Measurements from ENCODE around the gene IQCE.

The IQCE gene

GRCh38 chr7:2638224-2638991, 79.6 kb downstream of the IQCE start:
- TF ChIP-seq FOXK2 (IDR thresholded peaks at IDR 0.05) (no peak), NFRKB (IDR thresholded peaks at IDR 0.05) (no peak), L3MBTL2 (conservative IDR thresholded peaks at IDR 0.05) (no peak), TARDBP (IDR thresholded peaks at IDR 0.05) (no peak), BHLHE40 (IDR thresholded peaks at IDR 0.05; ENCODE audit: borderline replicate concordance) (no peak), SP1 (IDR thresholded peaks at IDR 0.05) (no peak), LEF1 (IDR thresholded peaks at IDR 0.05; ENCODE audit: borderline replicate concordance) (no peak), PKNOX1 (IDR thresholded peaks at IDR 0.05) (no peak), SUZ12 (IDR thresholded peaks at IDR 0.05) (no peak), ARNT (IDR thresholded peaks at IDR 0.05) (no peak), ELF4 (IDR thresholded peaks at IDR 0.05) (no peak), FOXM1 (IDR thresholded peaks at IDR 0.05; ENCODE audit: borderline replicate concordance) (no peak), CTBP1 (IDR thresholded peaks at IDR 0.05; ENCODE audit: borderline replicate concordance) (no peak), ZNF384 (IDR thresholded peaks at IDR 0.05) (no peak), FOXA1 (IDR thresholded peaks at IDR 0.05) (no peak)
- POLR2A ChIA-PET = no interaction called here
- CTCF ChIA-PET = no interaction called here
- no peak for DNase-seq (ENCODE audit: extremely low spot score)

GRCh38 chr7:2639181-2639681, 80.5 kb downstream of the IQCE start:
- ChIA-PET POLR2A (no interaction called here), CTCF (no interaction called here)
- TF ChIP-seq HDGF (IDR thresholded peaks at IDR 0.05; ENCODE audit: borderline replicate concordance) (no peak), ARNT (IDR thresholded peaks at IDR 0.05) (no peak), SUZ12 (IDR thresholded peaks at IDR 0.05) (no peak), FOXM1 (IDR thresholded peaks at IDR 0.05; ENCODE audit: borderline replicate concordance) (no peak), ELF4 (IDR thresholded peaks at IDR 0.05) (no peak), TARDBP (IDR thresholded peaks at IDR 0.05) (no peak), PKNOX1 (IDR thresholded peaks at IDR 0.05) (no peak), CTBP1 (IDR thresholded peaks at IDR 0.05; ENCODE audit: borderline replicate concordance) (no peak), LEF1 (IDR thresholded peaks at IDR 0.05; ENCODE audit: borderline replicate concordance) (no peak), NFRKB (IDR thresholded peaks at IDR 0.05) (no peak), L3MBTL2 (conservative IDR thresholded peaks at IDR 0.05) (no peak), SP1 (IDR thresholded peaks at IDR 0.05) (no peak)
- no peak for DNase-seq (ENCODE audit: extremely low spot score)

GRCh38 chr7:2639695-2640481, 81.1 kb downstream of the IQCE start:
- CTCF ChIA-PET = no interaction called here
- DNase-seq (ENCODE audit: extremely low spot score) = no peak
- POLR2A ChIA-PET = no interaction called here
- no peak for TF ChIP-seq L3MBTL2 (conservative IDR thresholded peaks at IDR 0.05)
- no peak for TF ChIP-seq ELF4 (IDR thresholded peaks at IDR 0.05)
- no peak for TF ChIP-seq SUZ12 (IDR thresholded peaks at IDR 0.05)
- TF ChIP-seq FOXK2 (IDR thresholded peaks at IDR 0.05) = no peak
- no peak for TF ChIP-seq PKNOX1 (IDR thresholded peaks at IDR 0.05)
- no peak for TF ChIP-seq LEF1 (IDR thresholded peaks at IDR 0.05; ENCODE audit: borderline replicate concordance)
- TF ChIP-seq CTBP1 (IDR thresholded peaks at IDR 0.05; ENCODE audit: borderline replicate concordance) = no peak
- no peak for TF ChIP-seq TARDBP (IDR thresholded peaks at IDR 0.05)
- no peak for TF ChIP-seq FOXM1 (IDR thresholded peaks at IDR 0.05; ENCODE audit: borderline replicate concordance)
- TF ChIP-seq ZNF384 (IDR thresholded peaks at IDR 0.05) = no peak
- TF ChIP-seq HDGF (IDR thresholded peaks at IDR 0.05; ENCODE audit: borderline replicate concordance) = no peak

GRCh38 chr7:2640482-2640830, 81.7 kb downstream of the IQCE start:
- no peak for TF ChIP-seq CTBP1 (IDR thresholded peaks at IDR 0.05; ENCODE audit: borderline replicate concordance)
- no peak for TF ChIP-seq PKNOX1 (IDR thresholded peaks at IDR 0.05)
- TF ChIP-seq SP1 (IDR thresholded peaks at IDR 0.05) = no peak
- TF ChIP-seq FOXM1 (IDR thresholded peaks at IDR 0.05; ENCODE audit: borderline replicate concordance) = no peak
- TF ChIP-seq NFRKB (IDR thresholded peaks at IDR 0.05) = no peak
- no peak for TF ChIP-seq ZNF384 (IDR thresholded peaks at IDR 0.05)
- no peak for TF ChIP-seq BHLHE40 (IDR thresholded peaks at IDR 0.05; ENCODE audit: borderline replicate concordance)
- TF ChIP-seq FOXK2 (IDR thresholded peaks at IDR 0.05) = no peak
- no peak for TF ChIP-seq LEF1 (IDR thresholded peaks at IDR 0.05; ENCODE audit: borderline replicate concordance)
- no peak for TF ChIP-seq HDGF (IDR thresholded peaks at IDR 0.05; ENCODE audit: borderline replicate concordance)
- no peak for TF ChIP-seq SUZ12 (IDR thresholded peaks at IDR 0.05)
- TF ChIP-seq L3MBTL2 (conservative IDR thresholded peaks at IDR 0.05) = no peak
- no peak for TF ChIP-seq ELF4 (IDR thresholded peaks at IDR 0.05)
- TF ChIP-seq FOXA1 (IDR thresholded peaks at IDR 0.05) = no peak
- TF ChIP-seq ARNT (IDR thresholded peaks at IDR 0.05) = no peak
- TF ChIP-seq TARDBP (IDR thresholded peaks at IDR 0.05) = no peak
- POLR2A ChIA-PET = no interaction called here
- DNase-seq (ENCODE audit: extremely low spot score) = no peak
- CTCF ChIA-PET = no interaction called here

- POLR2A ChIA-PET = no interaction called here
These were observed 82.1 kb downstream of the IQCE start for GRCh38 chr7:2640846-2641316.

More at GRCh38 chr7:2640846-2641316, 82.1 kb downstream of the IQCE start:
- TF ChIP-seq BHLHE40 (IDR thresholded peaks at IDR 0.05; ENCODE audit: borderline replicate concordance) (no peak), NFRKB (IDR thresholded peaks at IDR 0.05) (no peak), PKNOX1 (IDR thresholded peaks at IDR 0.05) (no peak)
- no peak for DNase-seq (ENCODE audit: extremely low spot score)
- CTCF ChIA-PET = no interaction called here
